Mesothelial cell of epicardium (in vitro differentiated cells): ENCODE measurements around the gene MOCS3. TPM values are rescaled to one million over a fixed set of nuclear protein-coding genes. Genes with fewer than 3 reads are reported as not detected.

Source experiments
- DNase-seq, 2 experiments: peaks; one replicate each; pipeline ENCODE4 v3.0.0; 2021; ENCODE audit warnings: low spot score in 2 of 2; ENCODE audit not compliant: unreplicated experiment in 2 of 2
- H3K27ac Mint-ChIP-seq: 2 replicates; pipeline ENCODE4 v1.8.0; 2021; ENCODE audit warnings: mixed read lengths
- H3K27me3 Mint-ChIP-seq: 2 replicates; pipeline ENCODE4 v1.8.0; 2021; ENCODE audit warnings: low read depth, mixed read lengths
- H3K36me3 Mint-ChIP-seq: 2 replicates; pipeline ENCODE4 v1.8.0; 2021; ENCODE audit warnings: mixed read lengths
- H3K4me1 Mint-ChIP-seq: 2 replicates; pipeline ENCODE4 v1.8.0; 2021; ENCODE audit warnings: mixed read lengths
- H3K4me3 Mint-ChIP-seq: 2 replicates; pipeline ENCODE4 v1.8.0; 2021; ENCODE audit warnings: mild to moderate bottlenecking, moderate library complexity, mixed read lengths
- H3K9me3 Mint-ChIP-seq: 2 replicates; pipeline ENCODE4 v1.8.0; 2021; ENCODE audit warnings: mixed read lengths
- total RNA-seq: library from RNA; stranded (reverse); gene quantifications from 3 replicates; pipeline ENCODE4 v1.2.1, GENCODE V29; 2021
- TF ChIP-seq, protein P1 (sequence below): fragments of 200-600 bp; sonication (generic); IDR thresholded peaks from one replicate; pipeline ENCODE4 v1.5.0; 2021; ENCODE audit warnings: antibody characterized with exemption; ENCODE audit not compliant: unreplicated experiment

MOCS3 gene
- total RNA-seq, 1 donor from 2014 or later: 5.4 TPM

DNA sequence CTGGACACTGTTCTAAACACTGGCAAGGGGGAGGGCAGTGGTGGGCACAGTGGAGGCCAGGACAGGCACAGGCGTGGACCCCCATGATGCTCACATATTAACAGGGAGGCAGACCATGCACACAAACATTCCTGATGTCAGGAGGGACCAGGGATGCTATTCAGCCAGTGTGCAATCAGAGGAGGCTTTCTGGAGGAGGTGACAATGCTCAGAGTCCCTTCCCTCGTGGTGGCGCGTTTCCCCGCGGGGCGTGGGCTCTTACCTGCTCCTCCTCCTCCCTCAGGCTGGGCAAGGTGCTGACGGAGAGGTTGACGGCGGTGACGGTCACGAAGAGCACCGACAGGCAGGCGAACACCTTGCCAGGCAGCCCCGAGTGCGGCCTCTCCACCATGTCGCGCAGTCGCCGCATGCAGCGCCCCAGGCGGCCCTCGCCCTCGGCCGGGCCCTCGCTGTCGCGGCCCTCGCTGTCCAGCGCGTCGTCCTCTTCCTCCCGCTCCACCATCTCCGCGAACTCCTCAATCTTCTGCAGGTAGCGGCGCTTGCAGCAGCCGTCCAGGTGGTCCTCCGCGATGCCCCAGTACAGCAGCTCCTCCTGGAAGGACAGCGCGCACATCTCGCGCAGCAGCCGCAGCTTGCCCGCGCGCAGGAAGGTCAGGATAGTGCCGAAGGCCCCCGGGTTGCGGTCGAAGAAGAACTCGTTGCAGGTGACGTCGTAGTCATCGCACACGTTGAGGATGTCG, 50.9 kb downstream of the MOCS3 start:
- Mint-ChIP-seq H3K27ac (no peak overlapping the region), H3K4me3 (no peak overlapping the region), H3K4me1 (peaks cover 13% of the 10 kb centered on the region), H3K27me3 (no peaks in the 10 kb centered on the region), H3K36me3 (peaks cover 23% of the 10 kb centered on the region), H3K9me3 (no peaks in the 10 kb centered on the region)
- DNase-seq: no peak
- TF ChIP-seq, protein P1, sequence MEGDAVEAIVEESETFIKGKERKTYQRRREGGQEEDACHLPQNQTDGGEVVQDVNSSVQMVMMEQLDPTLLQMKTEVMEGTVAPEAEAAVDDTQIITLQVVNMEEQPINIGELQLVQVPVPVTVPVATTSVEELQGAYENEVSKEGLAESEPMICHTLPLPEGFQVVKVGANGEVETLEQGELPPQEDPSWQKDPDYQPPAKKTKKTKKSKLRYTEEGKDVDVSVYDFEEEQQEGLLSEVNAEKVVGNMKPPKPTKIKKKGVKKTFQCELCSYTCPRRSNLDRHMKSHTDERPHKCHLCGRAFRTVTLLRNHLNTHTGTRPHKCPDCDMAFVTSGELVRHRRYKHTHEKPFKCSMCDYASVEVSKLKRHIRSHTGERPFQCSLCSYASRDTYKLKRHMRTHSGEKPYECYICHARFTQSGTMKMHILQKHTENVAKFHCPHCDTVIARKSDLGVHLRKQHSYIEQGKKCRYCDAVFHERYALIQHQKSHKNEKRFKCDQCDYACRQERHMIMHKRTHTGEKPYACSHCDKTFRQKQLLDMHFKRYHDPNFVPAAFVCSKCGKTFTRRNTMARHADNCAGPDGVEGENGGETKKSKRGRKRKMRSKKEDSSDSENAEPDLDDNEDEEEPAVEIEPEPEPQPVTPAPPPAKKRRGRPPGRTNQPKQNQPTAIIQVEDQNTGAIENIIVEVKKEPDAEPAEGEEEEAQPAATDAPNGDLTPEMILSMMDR: no peak

DNA sequence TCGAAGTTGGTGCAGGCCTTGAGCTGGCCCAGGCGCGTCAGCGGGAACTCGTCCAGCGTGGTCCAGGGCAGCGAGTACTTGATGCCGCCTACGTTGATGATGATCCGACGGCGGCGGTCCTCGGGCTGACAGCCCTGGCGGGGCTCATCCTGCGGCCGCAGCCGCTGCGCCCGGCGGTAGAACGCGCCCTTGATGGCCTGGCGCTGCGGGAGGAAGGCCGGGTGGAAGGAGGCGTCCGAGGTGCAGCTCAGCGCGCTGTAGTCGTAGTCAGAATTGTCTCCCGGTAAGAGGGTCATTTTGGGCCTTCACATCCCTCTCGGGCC, 51.4 kb downstream of the MOCS3 start:
- no peaks in the 10 kb centered on the region for H3K27me3 Mint-ChIP-seq
- no peaks in the 10 kb centered on the region for H3K9me3 Mint-ChIP-seq
- no peak for DNase-seq
- no peak overlapping the region for H3K27ac Mint-ChIP-seq
- H3K4me3 Mint-ChIP-seq: no peak overlapping the region
- TF ChIP-seq, protein P1: no peak
- H3K4me1 Mint-ChIP-seq: peaks cover 19% of the 10 kb centered on the region
- H3K36me3 Mint-ChIP-seq: peaks cover 21% of the 10 kb centered on the region

DNA sequence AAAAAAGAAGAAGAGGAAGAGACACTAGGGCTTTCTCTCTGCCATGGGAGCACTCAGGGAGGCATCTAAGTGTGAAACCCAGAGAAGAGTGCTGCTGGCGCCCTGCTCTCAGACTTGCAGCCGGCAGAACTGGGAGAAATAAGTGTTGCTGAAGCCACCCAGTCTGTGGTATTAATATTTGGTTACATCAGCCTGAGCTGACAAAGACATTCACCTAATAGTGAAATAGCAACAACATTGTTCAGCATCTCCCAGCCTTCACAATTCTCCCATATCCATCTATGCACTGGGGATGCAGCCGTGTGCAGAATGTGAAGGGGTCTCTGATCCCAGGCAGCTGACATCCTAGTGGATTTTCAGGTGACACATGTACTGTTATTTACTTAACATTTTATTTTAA, 52.3 kb downstream of the MOCS3 start:
- TF ChIP-seq, protein P1: no peak
- H3K27me3 Mint-ChIP-seq: no peaks in the 10 kb centered on the region
- H3K36me3 Mint-ChIP-seq: peaks cover 14% of the 10 kb centered on the region
- no peak for DNase-seq
- no peaks in the 10 kb centered on the region for H3K9me3 Mint-ChIP-seq
- H3K4me1 Mint-ChIP-seq: peaks cover 21% of the 10 kb centered on the region
- H3K4me3 Mint-ChIP-seq: no peak overlapping the region
- no peak overlapping the region for H3K27ac Mint-ChIP-seq

DNA sequence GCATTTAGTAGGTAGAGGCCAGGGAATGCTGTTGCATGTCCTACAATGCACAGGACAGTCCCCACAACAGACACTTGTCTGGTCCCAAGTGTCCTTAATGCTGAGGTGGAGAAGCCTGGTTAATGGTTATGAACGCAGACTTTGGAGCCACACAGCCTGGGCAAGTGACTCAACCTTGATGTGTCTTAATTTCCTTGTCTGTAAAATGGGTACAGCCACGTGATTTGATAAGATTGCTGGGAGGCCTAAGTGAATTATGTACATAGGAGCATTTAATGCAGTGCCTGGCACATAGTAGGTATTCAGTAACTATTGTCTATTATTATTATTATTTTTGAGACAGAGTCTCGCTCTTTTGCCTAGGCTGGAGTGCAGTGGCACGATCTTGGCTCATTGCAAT, 52.9 kb downstream of the MOCS3 start:
- H3K4me3 Mint-ChIP-seq: no peak overlapping the region
- H3K4me1 Mint-ChIP-seq: peaks cover 21% of the 10 kb centered on the region
- TF ChIP-seq, protein P1: no peak
- no peaks in the 10 kb centered on the region for H3K27me3 Mint-ChIP-seq
- no peak overlapping the region for H3K27ac Mint-ChIP-seq
- H3K9me3 Mint-ChIP-seq: no peaks in the 10 kb centered on the region
- peaks cover 11% of the 10 kb centered on the region for H3K36me3 Mint-ChIP-seq
- no peak for DNase-seq

DNA sequence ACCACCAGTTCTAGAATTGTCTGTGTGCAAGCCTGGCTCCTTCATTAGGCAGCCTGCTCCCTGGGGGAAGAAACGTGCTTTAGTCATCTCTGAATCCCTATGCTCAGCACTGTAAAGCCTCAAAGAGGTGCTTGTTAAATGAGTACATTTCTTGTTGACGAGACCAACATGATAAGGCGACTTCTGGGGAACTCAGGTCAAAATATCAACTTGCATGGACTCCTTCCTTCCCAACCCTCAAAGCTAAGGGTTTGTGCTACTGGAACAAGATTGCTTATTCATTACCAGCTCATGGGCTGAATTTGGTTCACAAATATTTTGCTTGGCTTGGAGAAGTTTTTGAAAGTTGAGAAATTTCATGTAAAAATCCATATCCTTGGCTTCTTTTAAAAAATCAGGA, 53.7 kb downstream of the MOCS3 start:
- DNase-seq: no peak
- TF ChIP-seq, protein P1: no peak
- H3K36me3 Mint-ChIP-seq: peaks cover 14% of the 10 kb centered on the region
- no peak overlapping the region for H3K4me3 Mint-ChIP-seq
- peaks cover 21% of the 10 kb centered on the region for H3K4me1 Mint-ChIP-seq
- no peak overlapping the region for H3K27ac Mint-ChIP-seq
- H3K27me3 Mint-ChIP-seq: no peaks in the 10 kb centered on the region
- H3K9me3 Mint-ChIP-seq: no peaks in the 10 kb centered on the region

Other genes starting within 250 kb of the MOCS3 start
- gene PARD6B, start 227.2 kb upstream of the MOCS3 start, total RNA-seq: 52.2 to 59.5 TPM (median 53.0 TPM) in 3 replicates
- 12.9 to 15.9 TPM (median 15.2 TPM) in 3 replicates for gene BCAS4, start 163.8 kb upstream of the MOCS3 start, total RNA-seq
- 158 to 165 TPM (median 159 TPM) in 3 replicates for gene ADNP, start 27.4 kb upstream of the MOCS3 start, total RNA-seq
- gene DPM1, start 286 bp upstream of the MOCS3 start, total RNA-seq: 34.5 to 36.5 TPM (median 36.0 TPM) in 3 replicates
- 40.8 to 44.3 TPM (median 44.2 TPM) in 3 replicates for gene KCNG1, start 64.3 kb downstream of the MOCS3 start, total RNA-seq